Erythroblast (primary cell): ENCODE results near the gene SP5.
"Not testable (repeated sequence)": the region's sequence is repeated elsewhere in the genome, so short reads cannot be mapped to it uniquely, and the experiment has no call there.

Experiments used
- DNase-seq, 2 experiments: peaks; one replicate each; lab custom pipeline; 2025; lab: John Stamatoyannopoulos, UW
- GATA1 ChIP-seq: IDR thresholded peaks from 2 replicates; pipeline ENCODE4 v1.6.1; 2011; ENCODE audit warnings: low read depth, mild to moderate bottlenecking, control low read depth, low read length, moderate library complexity
- POLR2A ChIP-seq: IDR thresholded peaks from 2 replicates; pipeline ENCODE4 v1.6.1; 2011; ENCODE audit warnings: mild to moderate bottlenecking, low read length

SP5 gene

GRCh38 chr2:170714381-170715061 is 616 bp upstream of the SP5 start:
- peak; percentile 22 to 41 for DNase-seq
- TF ChIP-seq GATA1 (no peak), POLR2A (no peak)

DNA sequence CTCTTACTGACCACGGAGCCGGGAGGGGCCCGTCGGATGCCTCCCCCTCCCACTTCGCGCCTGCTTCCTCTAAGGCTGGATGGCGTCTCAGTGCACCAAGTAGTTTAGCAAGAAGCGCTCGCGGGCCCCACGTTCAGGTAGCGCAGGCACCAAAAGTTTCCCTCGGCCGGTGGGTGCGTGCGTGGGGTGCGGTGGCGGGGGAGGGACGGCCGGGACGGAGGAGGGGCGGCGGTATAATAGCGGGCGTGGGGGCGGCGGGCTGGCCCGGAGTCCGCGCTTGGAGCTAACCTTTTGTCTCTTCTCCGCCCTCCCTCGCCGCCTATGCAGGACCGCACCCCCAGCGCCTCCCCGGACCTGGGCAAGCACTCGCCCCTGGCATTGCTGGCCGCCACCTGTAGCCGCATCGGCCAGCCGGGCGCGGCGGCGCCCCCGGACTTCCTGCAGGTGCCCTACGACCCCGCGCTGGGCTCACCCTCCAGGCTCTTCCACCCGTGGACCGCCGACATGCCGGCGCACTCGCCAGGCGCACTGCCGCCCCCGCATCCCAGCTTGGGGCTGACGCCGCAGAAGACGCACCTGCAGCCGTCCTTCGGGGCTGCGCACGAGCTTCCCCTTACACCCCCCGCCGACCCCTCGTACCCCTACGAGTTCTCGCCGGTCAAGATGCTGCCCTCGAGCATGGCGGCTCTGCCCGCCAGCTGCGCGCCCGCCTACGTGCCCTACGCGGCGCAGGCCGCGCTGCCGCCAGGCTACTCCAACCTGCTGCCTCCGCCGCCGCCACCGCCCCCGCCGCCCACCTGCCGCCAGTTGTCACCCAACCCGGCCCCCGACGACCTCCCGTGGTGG is 1.0 kb downstream of the SP5 start:
- no peak for TF ChIP-seq POLR2A
- no peak for TF ChIP-seq GATA1
- no peak for DNase-seq

- peak; percentile 68 to 70 for DNase-seq
- TF ChIP-seq POLR2A (no peak), GATA1 (no peak)
Measured at GRCh38 chr2:170716851-170717598, 1.9 kb downstream of the SP5 start.

DNA sequence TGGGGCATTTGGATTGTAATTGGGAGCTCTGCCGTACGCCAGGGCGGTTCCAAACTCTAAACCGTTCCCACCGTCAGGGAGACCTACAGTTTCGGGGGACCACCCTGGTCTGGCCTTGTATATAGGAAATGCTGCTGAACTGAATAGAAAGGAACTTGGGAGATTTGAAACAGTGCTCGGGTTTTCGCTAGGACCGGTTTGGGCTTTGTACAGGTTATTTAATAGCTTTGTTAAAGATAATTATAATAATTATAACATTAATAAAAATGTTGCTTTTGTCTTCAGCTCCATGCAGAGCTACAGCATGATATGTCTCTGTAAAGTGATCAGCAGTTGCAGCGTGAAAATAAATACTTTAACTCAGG is 2.4 kb downstream of the SP5 start:
- no peak for DNase-seq
- TF ChIP-seq GATA1 (no peak), POLR2A (no peak)

DNA sequence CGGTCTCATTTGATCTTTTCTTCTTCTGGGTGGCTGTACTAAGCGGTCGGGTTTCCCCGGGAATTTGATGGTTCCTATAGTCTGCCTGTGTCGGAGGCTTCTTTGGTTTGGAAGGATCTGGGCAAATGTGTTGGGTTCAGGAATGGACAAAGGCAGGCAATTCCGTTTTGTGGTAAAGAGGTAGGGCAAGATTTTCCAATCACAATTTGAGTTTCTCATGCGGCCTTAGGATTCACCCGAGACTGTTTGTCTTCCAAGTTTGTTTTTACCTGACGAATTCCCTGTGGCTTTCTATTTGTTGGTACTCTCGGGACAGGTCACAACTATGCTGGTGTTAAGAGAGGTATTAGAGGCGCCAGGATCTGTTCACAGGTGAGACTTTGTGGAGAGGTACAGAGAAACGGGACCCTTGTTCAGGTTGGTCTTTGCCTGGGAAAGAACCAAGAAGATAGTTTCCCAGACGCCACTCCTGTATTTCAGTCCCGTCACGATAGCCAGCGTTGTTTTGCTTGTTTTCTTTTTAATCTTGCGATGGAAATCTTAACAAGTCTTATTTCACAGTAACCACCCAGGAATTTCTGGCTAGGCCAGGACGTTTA is 3.0 kb downstream of the SP5 start:
- no peak for DNase-seq
- TF ChIP-seq GATA1 (no peak), POLR2A (no peak)

GRCh38 chr2:170719810-170720209 is 4.7 kb downstream of the SP5 start:
- no peak for TF ChIP-seq GATA1
- no peak for DNase-seq

DNA sequence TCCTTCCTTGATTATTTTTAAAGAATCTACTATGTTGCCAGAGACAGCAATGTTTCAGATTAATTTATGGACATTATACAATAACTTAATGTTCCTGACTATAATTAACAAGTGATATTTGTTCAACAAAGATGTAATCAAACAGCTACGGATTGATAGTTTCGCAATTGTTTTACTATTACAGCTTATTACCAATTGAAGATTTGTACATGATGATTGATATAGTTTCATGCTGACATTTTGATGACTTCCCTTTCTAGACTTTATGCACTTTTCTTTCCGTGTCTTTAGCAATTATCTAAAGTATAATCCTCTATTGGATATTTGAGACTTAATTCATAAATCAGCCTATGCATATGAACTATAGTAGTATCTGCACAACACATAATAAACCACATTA is 6.5 kb downstream of the SP5 start:
- DNase-seq = no peak
- no peak for TF ChIP-seq POLR2A
- no peak for TF ChIP-seq GATA1

DNA sequence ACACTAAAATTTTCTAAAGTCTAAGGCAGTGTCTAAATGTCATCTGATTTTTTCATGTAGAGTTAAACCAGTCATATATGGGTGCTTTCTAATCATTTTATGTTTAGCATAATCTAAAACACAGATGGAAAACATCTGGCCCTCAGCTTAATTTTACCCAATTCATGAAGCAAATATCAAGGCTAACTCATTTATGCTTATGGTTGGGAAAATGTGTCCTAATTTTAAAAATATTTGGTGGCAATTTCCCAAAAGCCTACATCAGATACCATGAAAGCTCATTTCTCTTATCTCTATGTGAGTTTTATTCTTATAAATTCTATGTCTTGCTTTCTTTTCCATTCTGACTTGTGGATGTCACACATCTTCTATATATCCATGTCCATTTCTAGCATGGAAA is 7.2 kb downstream of the SP5 start:
- no peak for TF ChIP-seq POLR2A
- TF ChIP-seq GATA1 = no peak
- DNase-seq = no peak

DNA sequence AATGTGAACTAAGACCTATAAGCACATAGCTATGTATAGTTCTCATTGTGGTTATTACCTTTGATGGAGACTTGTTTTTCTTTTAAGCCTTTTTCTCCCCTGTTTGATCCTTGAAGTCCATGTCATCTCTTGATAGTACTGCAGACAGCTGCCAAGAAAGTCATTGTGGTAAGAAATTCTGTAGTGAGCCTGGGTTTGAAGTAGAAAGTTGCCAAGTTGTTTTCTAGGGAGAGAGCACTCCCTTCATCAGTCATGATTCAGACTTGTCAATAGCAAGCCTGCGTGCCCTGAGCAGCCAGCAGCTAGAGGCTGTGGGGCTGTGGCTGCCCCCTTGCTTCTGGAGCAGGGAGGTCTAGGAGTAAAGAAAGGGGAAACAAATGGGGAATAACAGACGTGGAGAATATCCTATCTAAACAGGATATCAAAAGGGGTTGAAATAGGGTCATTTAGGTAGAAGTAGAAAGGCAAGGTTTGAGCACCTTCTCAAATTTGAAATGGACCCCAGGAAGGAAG is 8.4 kb downstream of the SP5 start:
- DNase-seq = no peak
- TF ChIP-seq POLR2A (no peak), GATA1 (no peak)

DNA sequence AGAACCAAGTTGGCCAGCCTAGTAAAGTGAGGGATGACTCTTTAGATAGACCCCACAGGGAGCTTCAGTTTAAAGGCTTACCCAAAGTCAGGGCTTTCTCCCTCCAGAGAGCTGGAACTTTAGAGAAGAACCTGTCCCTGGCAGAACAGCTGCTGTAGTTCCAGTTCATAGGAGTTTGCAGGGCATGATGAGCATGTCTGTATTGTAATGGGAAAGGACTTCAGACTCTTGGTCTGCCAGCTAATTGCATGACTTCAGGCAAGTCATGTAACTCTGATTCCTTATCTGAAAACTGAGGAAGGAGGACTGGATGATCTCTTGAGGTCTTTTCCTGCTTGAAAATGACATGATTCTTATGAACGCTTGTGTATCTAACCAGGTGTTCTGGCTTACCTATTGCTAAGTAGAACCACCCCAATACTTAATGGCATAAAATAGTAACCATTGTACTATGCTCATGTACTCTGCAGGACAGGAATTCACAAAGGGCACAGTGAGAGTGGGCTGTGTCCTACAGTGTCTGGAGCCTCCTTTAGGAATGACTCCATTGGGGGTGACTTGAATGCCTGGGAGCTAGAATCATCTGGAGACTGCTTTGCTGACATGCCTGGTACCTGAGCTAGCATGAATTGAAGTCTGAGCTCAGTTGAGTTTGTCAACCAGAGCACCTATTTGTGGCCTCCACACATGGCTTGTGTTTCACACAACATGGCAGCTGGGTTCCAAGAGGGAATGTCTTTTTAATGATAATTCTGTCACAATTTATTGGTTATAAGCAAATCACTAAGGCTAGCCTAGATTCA is 18.9 kb downstream of the SP5 start:
- no peak for TF ChIP-seq POLR2A
- TF ChIP-seq GATA1 = no peak
- no peak for DNase-seq

GRCh38 chr2:170734601-170735000 is 19.5 kb downstream of the SP5 start:
- not testable (repeated sequence) for DNase-seq

DNA sequence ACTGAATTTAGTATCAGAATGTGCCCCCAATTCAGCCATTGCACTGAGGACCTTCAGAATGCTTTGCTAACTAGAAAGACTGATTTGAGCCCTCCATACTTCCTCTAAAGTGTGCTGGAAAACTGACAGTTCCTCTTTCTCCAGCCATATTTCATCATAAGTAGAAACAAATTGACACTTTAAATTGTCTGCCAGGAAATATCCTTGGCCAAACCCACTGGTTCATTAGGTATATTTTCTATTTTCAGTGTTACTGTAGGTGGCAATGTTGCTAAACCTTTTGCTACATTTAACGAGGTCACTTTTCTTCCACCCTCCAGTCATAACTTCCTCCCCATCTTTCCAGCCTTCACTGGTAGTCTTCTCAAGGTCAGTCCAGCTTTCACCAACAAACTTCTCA is 21.5 kb downstream of the SP5 start:
- DNase-seq = no peak
- TF ChIP-seq GATA1 (no peak), POLR2A (no peak)

DNA sequence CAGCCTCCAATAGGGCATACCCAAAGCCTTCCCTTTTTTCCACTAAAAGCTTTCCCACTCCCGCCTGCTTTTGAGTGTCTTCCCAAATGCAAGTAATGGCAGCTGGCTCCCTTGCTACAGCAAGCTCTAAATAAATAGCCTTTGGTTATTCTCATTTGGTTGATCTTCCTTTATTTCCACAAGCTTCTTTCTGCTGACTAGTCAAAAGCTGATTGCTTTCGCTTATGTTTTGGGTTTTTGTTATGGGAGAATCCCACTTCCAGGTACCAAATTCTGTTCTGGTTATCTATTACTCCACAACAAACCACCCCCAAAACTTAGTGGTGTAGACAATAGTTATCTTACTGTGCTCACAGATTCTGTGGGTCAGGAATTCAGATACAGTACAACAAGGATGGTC is 22.3 kb downstream of the SP5 start:
- TF ChIP-seq GATA1 = no peak
- no peak for TF ChIP-seq POLR2A

DNA sequence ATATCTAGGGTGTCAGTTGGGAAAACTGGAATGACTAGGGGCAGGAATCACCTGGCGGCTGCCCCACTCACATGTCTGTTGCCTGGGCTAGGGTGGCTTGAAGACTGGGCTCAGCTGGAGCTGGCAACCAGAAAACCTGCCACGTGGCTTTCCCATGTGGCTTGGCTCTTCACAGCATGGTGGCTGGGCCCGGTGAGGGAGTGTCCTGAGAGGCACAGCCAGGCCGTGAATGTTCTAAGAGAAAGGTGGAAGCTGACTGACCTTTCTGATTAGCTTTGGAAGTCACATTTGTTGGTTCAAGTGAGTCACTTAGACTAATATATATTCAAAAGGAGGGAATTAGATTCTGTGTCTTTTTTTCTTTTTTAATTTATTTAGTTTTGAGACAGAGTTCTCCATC is 22.7 kb downstream of the SP5 start:
- DNase-seq = no peak

More for the DNA sequence above, 22.3 kb downstream of the SP5 start:
- DNase-seq = no peak

More for the DNA sequence above, 22.7 kb downstream of the SP5 start:
- TF ChIP-seq POLR2A = no peak
